Airway epithelial cell (primary cell): ENCODE results near the gene EIF6. TPM values are rescaled to one million over a fixed set of nuclear protein-coding genes. Genes with fewer than 3 reads are reported as not detected.

Experiments used
- total RNA-seq: library from RNA; depleted of rRNA; stranded (reverse); fragments of >200 nt; gene quantifications from 2 replicates; pipeline ENCODE4 v1.2.3, GENCODE V29; 2015

The EIF6 gene
- total RNA-seq = 222 and 278 TPM in 2 replicates

GRCh38 chr20:35284267-35284991 lies at the start of gene EIF6:
TSS of gene EIF6 (minus strand) at chr20:35284772. CDS start at chr20:35284487, 285 bp downstream.

GRCh38 chr20:35291654-35292503 lies 7.3 kb upstream of the EIF6 start, which contains the start of gene FAM83C:
TSS of gene FAM83C (minus strand) at chr20:35292425. CDS start at chr20:35292304, 121 bp downstream.

GRCh38 chr20:35277531-35278395 lies 6.8 kb downstream of the EIF6 start, which contains the start of gene MMP24OS:
TSS of gene MMP24OS (minus strand) at chr20:35278122. CDS start at chr20:35277929, 193 bp downstream.

Other genes starting within 250 kb of the EIF6 start
- 45.9 and 58.5 TPM in 2 replicates for gene TRPC4AP, start 192.0 kb downstream of the EIF6 start, total RNA-seq
- 22.2 and 22.6 TPM in 2 replicates for gene EDEM2, start 137.4 kb downstream of the EIF6 start, total RNA-seq
- gene PROCR, start 112.7 kb downstream of the EIF6 start, total RNA-seq = 74.8 and 97.8 TPM in 2 replicates
- not detected in 2 replicates for gene MMP24, start 58.1 kb downstream of the EIF6 start, total RNA-seq
- gene MMP24OS, start 6.7 kb downstream of the EIF6 start, total RNA-seq = 15.9 and 30.8 TPM in 2 replicates
- 1.2 and 3.2 TPM in 2 replicates for gene FAM83C, start 7.7 kb upstream of the EIF6 start, total RNA-seq
- gene UQCC1, start 127.2 kb upstream of the EIF6 start, total RNA-seq = 28.1 and 32.5 TPM in 2 replicates
- gene GDF5, start 153.5 kb upstream of the EIF6 start, total RNA-seq = 0.85 and 0.93 TPM in 2 replicates
- gene CEP250, start 170.8 kb upstream of the EIF6 start, total RNA-seq = 41.6 and 42.9 TPM in 2 replicates
- not detected in 2 replicates for gene C20orf173, start 244.9 kb upstream of the EIF6 start, total RNA-seq